Ovary (tissue), 9 donors: ENCODE measurements around the gene DOCK4. TPM values are rescaled to one million over a fixed set of nuclear protein-coding genes. Genes with fewer than 3 reads are reported as not detected.

Experiments
- DNase-seq, 5 donors: peaks; one replicate each; pipeline ENCODE4 v3.0.0-alpha.2; 2019 to 2020
- H3K27ac ChIP-seq, 2 donors: fragments of 200-600 bp; one replicate each; pipeline versions ENCODE4 v1.5.1 to v1.8.0; 2019 to 2022
- H3K27me3 ChIP-seq: fragments of 200-600 bp; one replicate; pipeline ENCODE4 v1.8.0; 2022
- H3K36me3 ChIP-seq: fragments of 200-600 bp; sonication (generic); one replicate; pipeline ENCODE4 v1.5.1; 2019
- H3K4me1 ChIP-seq: one replicate; pipeline ENCODE4 v1.8.1; 2013; ENCODE audit warnings: mild to moderate bottlenecking, moderate library complexity; ENCODE audit not compliant: insufficient read depth
- H3K4me3 ChIP-seq: fragments of 200-600 bp; sonication (generic); one replicate; pipeline ENCODE4 v1.5.1; 2017
- H3K9me3 ChIP-seq, 2 donors: fragments of 200-600 bp in 1 of 2; sonication (generic) in 1 of 2; one replicate each; pipeline versions ENCODE4 v1.5.1 to v1.8.1; 2013 to 2019; ENCODE audit warnings: mild to moderate bottlenecking in 1 of 2, moderate library complexity in 1 of 2
- EP300 ChIP-seq: sonication (generic); formaldehyde crosslinking; IDR thresholded peaks from one replicate; pipeline ENCODE4 v1.6.1; 2017; ENCODE audit warnings: antibody characterized with exemption
- POLR2A ChIP-seq: fragments of 450-650 bp; IDR thresholded peaks from one replicate; pipeline ENCODE4 v1.6.1; 2017; ENCODE audit warnings: antibody characterized with exemption, mild to moderate bottlenecking, moderate library complexity
- WGBS, 3 donors: extraction: QIAGEN DNeasy Blood & Tissue Kit in 1 of 3; methylation state at CpG; one replicate each; pipeline versions ENCODE4 v1.1.5 to v1.1.7; 2013 to 2017; 5-methylcytosine and 5-hydroxymethylcytosine counted together
- intact Hi-C, 4 donors: fragments of 100-400 bp; cut with DNase I; formaldehyde crosslinking; loops; one replicate each; pipeline versions ENCODE4 v1.11.0 to v1.15.1; 2022 to 2023
- polyA plus RNA-seq, 2 donors: library from polyadenylated mRNA; stranded (reverse); fragments of 200-250 nt in 1 of 2; fragments of 350-450 nt in 1 of 2; fragmentation: Illumina TruSeq in 1 of 2; extraction: RNeasy Lipid Tissue Mini Kit (QIAGEN cat#74804) in 1 of 2; gene quantifications; one replicate each; pipeline ENCODE4 v1.2.3, GENCODE V29; 2013 to 2014
- total RNA-seq, 7 donors: library from RNA; depleted of rRNA in 2 of 7; stranded (reverse); fragments of >200 nt in 2 of 7; fragmentation: NEBNext Ultra II Directional in 3 of 7; extraction: Animal tissue kit (Norgen Biotek cat#: 25700) in 3 of 7; gene quantifications; one replicate each; pipeline versions ENCODE4 v1.1.0 to v1.2.4, GENCODE V29; 2016 to 2023
- TF ChIP-seq, protein P1 (sequence below), 3 donors: fragments of 450-650 bp in 2 of 3; fragments of 200-600 bp in 1 of 3; IDR thresholded peaks; one replicate each; pipeline versions ENCODE4 v1.5.1 to v1.8.0; 2016 to 2022; ENCODE audit warnings: antibody characterized with exemption in 3 of 3, mild to moderate bottlenecking in 1 of 3
- donor health status: DM: no; HTN: no; CAD: no; lungs with moderate emphysema.
- donor health status: DM: no; HTN: no; CAD: no.
- donor health status: Bipolar disorder and iron deficiency.
- donor health status: DM: yes; HTN: yes; CAD: no.
- donor health status: DM: no; HTN: no; CAD: no.
- donor health status: DM: yes; HTN: yes; CAD: no.

Gene DOCK4
- total and polyA plus RNA-seq, 9 donors, result 9.5 to 39.7 (median 27.3) TPM

DNA sequence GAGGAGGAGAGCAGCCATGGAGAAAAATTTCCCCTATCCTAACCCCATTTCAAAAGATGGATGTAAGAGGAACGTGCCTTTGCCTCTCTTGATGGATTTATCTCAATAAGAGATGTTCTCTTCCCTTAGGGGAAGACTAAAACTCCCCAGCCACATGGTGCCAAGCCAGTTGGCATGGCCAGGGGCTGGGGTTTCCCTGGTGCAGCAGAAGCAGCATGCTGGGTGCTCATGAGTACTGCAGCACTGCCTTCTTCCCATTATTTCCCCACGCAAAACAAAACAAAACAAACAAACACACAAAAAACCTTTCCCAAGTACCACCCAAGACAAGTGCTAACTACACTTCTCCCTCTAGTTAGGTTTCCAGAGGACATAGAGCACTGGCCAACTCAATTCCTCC lies 97.2 kb downstream of the DOCK4 start:
- no peak for TF ChIP-seq EP300
- TF ChIP-seq, protein P1, sequence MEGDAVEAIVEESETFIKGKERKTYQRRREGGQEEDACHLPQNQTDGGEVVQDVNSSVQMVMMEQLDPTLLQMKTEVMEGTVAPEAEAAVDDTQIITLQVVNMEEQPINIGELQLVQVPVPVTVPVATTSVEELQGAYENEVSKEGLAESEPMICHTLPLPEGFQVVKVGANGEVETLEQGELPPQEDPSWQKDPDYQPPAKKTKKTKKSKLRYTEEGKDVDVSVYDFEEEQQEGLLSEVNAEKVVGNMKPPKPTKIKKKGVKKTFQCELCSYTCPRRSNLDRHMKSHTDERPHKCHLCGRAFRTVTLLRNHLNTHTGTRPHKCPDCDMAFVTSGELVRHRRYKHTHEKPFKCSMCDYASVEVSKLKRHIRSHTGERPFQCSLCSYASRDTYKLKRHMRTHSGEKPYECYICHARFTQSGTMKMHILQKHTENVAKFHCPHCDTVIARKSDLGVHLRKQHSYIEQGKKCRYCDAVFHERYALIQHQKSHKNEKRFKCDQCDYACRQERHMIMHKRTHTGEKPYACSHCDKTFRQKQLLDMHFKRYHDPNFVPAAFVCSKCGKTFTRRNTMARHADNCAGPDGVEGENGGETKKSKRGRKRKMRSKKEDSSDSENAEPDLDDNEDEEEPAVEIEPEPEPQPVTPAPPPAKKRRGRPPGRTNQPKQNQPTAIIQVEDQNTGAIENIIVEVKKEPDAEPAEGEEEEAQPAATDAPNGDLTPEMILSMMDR (IDR thresholded peaks at IDR 0.05), result no peak
- no peak for TF ChIP-seq POLR2A
- DNase-seq, result no peak
- H3K27ac ChIP-seq, result peak overlapping the region in 1 of 2 donors; percentile 27
- H3K4me3 ChIP-seq, result no peak overlapping the region
- no peaks in the 10 kb centered on the region for H3K36me3 ChIP-seq
- intact Hi-C loops, result no loop called here
- H3K9me3 ChIP-seq, result no peaks in the 10 kb centered on the region
- H3K27me3 ChIP-seq, result no peaks in the 10 kb centered on the region
- H3K4me1 ChIP-seq, result peaks cover 7% of the 10 kb centered on the region
- WGBS, 3 donors, result 74 to 81% (median 74%) methylated on average over 2 of the region's 2 CpGs

DNA sequence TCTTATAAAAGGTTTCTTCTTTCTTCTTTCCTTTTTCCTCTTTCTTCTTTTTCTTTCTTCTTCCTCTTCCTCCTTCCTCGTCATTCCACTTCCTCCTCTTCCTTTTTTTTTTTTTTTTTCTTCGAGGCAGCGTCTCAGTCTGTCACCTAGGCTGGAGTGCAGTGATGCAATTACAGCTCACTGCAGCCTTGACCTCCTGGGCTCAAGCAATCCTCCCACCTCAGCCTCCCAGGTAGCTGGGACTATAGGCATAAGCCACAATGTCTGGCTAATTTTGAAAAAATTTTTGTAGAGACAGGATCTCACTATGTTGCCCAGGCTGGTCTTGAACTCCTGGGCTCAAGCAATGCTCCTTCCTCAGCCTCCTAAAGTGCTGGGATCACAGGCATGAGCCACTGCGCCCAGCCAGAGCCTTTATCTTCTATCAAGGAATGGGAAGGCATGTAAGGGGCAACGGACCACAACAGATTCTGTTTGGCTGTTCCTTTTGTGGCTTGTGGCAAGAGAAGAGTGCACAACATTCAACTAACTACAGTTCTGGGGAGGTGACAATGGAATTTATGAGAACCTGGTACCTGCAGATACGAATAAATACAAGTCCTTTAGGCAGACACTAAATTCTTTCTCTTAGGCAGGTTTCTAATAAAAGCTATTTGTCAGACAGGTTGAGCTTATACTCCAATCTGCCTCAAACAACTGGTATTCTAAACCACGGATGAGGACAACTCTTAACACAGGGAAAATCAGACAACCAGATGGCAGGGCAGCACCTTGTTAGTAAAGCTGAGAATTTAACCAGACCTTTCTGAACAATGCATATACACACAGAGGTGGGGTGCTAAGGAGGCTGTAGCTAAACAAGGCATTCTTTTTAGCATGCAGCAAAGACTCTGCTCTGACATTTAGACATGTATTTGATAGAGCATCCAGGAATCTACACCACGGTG lies 100.3 kb downstream of the DOCK4 start:
- intact Hi-C loops, result no loop called here

DNA sequence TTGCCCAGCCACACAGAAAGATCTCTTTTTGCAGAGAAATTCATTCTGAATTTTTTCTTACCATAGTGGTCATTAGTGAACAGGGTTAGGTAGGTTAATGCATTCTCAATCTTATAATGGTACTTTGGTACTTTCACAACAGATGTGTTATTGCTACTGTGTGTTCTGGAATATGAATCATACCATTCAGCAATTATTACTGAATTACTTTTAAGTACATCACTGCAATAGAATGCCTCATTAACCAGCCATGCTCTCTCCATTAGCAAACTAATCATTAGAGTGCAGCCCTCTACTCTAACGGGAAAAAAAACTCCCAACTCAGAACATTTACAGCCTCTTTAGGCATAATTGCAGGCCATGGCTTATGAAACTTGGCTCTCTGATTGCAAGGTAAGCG lies 102.1 kb downstream of the DOCK4 start:
- no peaks in the 10 kb centered on the region for H3K27me3 ChIP-seq
- H3K4me3 ChIP-seq, result no peak overlapping the region
- TF ChIP-seq POLR2A, result no peak
- TF ChIP-seq, protein P1 (IDR thresholded peaks at IDR 0.05), result no peak
- TF ChIP-seq EP300, result no peak
- 85 to 90% (median 85%) methylated on average over 2 of the region's 2 CpGs for WGBS, 3 donors
- H3K36me3 ChIP-seq, result no peaks in the 10 kb centered on the region
- DNase-seq, result no peak
- intact Hi-C loops, result no loop called here
- no peaks in the 10 kb centered on the region for H3K9me3 ChIP-seq
- no peak overlapping the region for H3K27ac ChIP-seq
- H3K4me1 ChIP-seq, result peaks cover 4% of the 10 kb centered on the region

More for the DNA sequence above, 100.3 kb downstream of the DOCK4 start:
- no peak overlapping the region for H3K27ac ChIP-seq
- 84 to 90% (median 88%) methylated on average over 8 of the region's 8 CpGs for WGBS, 3 donors
- H3K27me3 ChIP-seq, result no peaks in the 10 kb centered on the region
- H3K9me3 ChIP-seq, result no peaks in the 10 kb centered on the region
- TF ChIP-seq EP300 (no peak), POLR2A (no peak)
- TF ChIP-seq, protein P1 (IDR thresholded peaks at IDR 0.05), result no peak
- no peak for DNase-seq
- no peaks in the 10 kb centered on the region for H3K36me3 ChIP-seq
- H3K4me1 ChIP-seq, result peaks cover 4% of the 10 kb centered on the region
- H3K4me3 ChIP-seq, result no peak overlapping the region

DNA sequence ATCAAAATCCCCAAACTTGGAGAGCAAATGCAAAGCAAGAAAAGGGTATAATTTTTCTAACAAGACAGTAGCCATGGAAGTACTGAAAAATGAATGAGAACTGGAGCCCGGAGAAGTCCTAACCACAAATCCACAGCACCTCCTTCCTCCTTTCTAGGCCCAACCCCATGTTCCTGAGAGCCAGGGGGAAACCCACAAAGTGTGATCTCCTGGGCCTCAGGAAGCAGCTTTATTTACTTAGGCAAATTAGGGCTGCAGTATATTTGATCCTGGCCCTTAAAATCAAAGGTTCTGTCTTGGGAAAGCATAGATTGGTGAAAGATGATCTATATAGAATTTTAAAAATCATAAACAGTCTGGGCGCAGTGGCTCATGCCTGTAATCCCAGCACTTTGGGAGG lies 103.0 kb downstream of the DOCK4 start:
- Histone ChIP-seq H3K27me3 (no peaks in the 10 kb centered on the region), H3K4me3 (no peak overlapping the region), H3K4me1 (no peaks in the 10 kb centered on the region), H3K27ac (no peak overlapping the region), H3K36me3 (no peaks in the 10 kb centered on the region), H3K9me3 (no peaks in the 10 kb centered on the region)
- no peak for TF ChIP-seq POLR2A
- TF ChIP-seq, protein P1 (IDR thresholded peaks at IDR 0.05), result no peak
- no peak for TF ChIP-seq EP300
- no peak for DNase-seq
- intact Hi-C loops, result no loop called here
- WGBS, 3 donors, result 82 to 93% (median 88%) methylated on average over 2 of the region's 2 CpGs
